DND-41 (cell line): ENCODE results near the gene SLC12A7.

Experiments used
- ATAC-seq: fragments of 200-7000 bp; cut with Tn5 transposase; 3 replicates; pipeline ENCODE4 v1.9.1; 2021; ENCODE audit warnings: low read depth; ENCODE audit not compliant: insufficient read depth
- DNase-seq: peaks from one replicate; pipeline ENCODE4 v3.0.0-alpha.2; 2020
- H2AFZ ChIP-seq: 2 replicates; pipeline ENCODE4 v1.6.0; 2012; ENCODE audit warnings: low read depth, low read length
- H3K27ac ChIP-seq: 2 replicates; pipeline ENCODE4 v1.5.1; 2012; ENCODE audit warnings: low read length, inconsistent platforms
- H3K27me3 ChIP-seq: fragments of 200-600 bp; sonication (generic); 2 replicates; pipeline ENCODE4 v1.6.0; 2012; ENCODE audit warnings: low read length, mild to moderate bottlenecking, inconsistent platforms; ENCODE audit not compliant: insufficient read depth, poor library complexity
- H3K36me3 ChIP-seq: 2 replicates; pipeline ENCODE4 v1.5.1; 2012; ENCODE audit warnings: low read length, inconsistent platforms; ENCODE audit not compliant: insufficient read depth
- H3K4me1 ChIP-seq: 2 replicates; pipeline ENCODE4 v1.5.1; 2012; ENCODE audit warnings: mild to moderate bottlenecking, low read length; ENCODE audit not compliant: insufficient read depth
- H3K4me2 ChIP-seq: 2 replicates; pipeline ENCODE4 v1.6.0; 2012; ENCODE audit warnings: mild to moderate bottlenecking, moderate library complexity, low read length, inconsistent platforms; ENCODE audit not compliant: insufficient read depth
- H3K4me3 ChIP-seq, 2 experiments: fragments of 200-600 bp in 1 of 2; shearing (Covaris generic) in 1 of 2; 2 replicates each; pipeline ENCODE4 v1.5.1; 2012 to 2016; ENCODE audit warnings: inconsistent platforms in 2 of 2, low read length in 2 of 2, mild to moderate bottlenecking in 2 of 2, low read depth in 1 of 2, moderate library complexity in 1 of 2
- H3K79me2 ChIP-seq: 2 replicates; pipeline ENCODE4 v1.6.0; 2012; ENCODE audit warnings: low read length, inconsistent platforms; ENCODE audit not compliant: insufficient read depth
- H3K9ac ChIP-seq: 2 replicates; pipeline ENCODE4 v1.6.0; 2012; ENCODE audit warnings: low read depth, mild to moderate bottlenecking, inconsistent platforms, low read length, moderate library complexity
- H3K9me3 ChIP-seq: 2 replicates; pipeline ENCODE4 v1.5.1; 2012; ENCODE audit warnings: low read length, moderate library complexity, mild to moderate bottlenecking, inconsistent platforms; ENCODE audit not compliant: insufficient read depth, severe bottlenecking
- H4K20me1 ChIP-seq: 2 replicates; pipeline ENCODE4 v1.6.0; 2012; ENCODE audit warnings: low read length; ENCODE audit not compliant: insufficient read depth
- EZH2 ChIP-seq: IDR thresholded peaks from 3 replicates; pipeline ENCODE4 v1.6.1; 2012; ENCODE audit warnings: borderline replicate concordance, low read depth, mild to moderate bottlenecking, moderate library complexity, low read length, inconsistent platforms; ENCODE audit not compliant: severe bottlenecking
- TF ChIP-seq, protein P1 (sequence below): IDR thresholded peaks from 2 replicates; pipeline ENCODE4 v1.5.1; 2012; ENCODE audit warnings: borderline replicate concordance, low read length, moderate library complexity, mild to moderate bottlenecking; ENCODE audit not compliant: poor library complexity, severe bottlenecking; ENCODE audit errors: extremely low read depth

Gene SLC12A7

DNA sequence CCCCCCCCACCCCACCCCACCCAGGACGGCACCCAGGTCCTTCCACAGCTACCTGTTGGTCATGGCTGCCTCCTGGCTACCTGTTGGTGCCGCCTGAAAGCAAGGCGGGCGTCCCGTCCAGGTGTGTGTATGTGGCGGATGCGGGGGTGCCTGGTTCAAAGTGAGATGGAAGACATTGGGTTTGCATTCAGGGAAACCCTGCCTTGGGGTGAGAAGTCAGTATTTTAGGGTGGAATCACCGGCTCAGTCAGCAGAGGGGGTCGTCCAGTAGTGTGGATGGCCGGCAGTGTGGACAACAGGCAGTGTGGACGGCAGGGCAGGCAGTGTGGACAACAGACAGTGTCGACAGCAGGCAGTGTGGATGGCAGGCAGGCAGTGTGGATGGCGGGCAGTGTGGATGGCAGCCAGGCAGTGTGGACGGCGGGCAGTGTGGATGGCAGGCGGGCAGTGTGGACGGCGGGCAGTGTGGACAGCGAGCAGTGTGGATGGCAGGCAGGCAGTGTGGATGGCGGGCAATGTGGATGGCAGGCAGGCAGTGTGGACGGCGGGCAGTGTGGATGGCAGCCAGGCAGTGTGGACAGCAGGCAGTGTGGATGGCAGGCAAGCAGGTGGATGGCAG is 75.2 kb downstream of the SLC12A7 start:
- no peaks in the 10 kb centered on the region for H3K4me1 ChIP-seq
- no peak overlapping the region for H3K9ac ChIP-seq
- no peak overlapping the region for H3K27ac ChIP-seq
- H3K4me3 ChIP-seq: no peak overlapping the region
- no peak overlapping the region for H3K4me2 ChIP-seq
- no peak for ATAC-seq
- DNase-seq: no peak
- peaks cover 2% of the 10 kb centered on the region; the same call in 1 of the 2 replicates for H3K79me2 ChIP-seq
- H3K36me3 ChIP-seq: peaks cover 71% of the 10 kb centered on the region
- peaks cover 14% of the 10 kb centered on the region for H3K9me3 ChIP-seq
- TF ChIP-seq, protein P1, sequence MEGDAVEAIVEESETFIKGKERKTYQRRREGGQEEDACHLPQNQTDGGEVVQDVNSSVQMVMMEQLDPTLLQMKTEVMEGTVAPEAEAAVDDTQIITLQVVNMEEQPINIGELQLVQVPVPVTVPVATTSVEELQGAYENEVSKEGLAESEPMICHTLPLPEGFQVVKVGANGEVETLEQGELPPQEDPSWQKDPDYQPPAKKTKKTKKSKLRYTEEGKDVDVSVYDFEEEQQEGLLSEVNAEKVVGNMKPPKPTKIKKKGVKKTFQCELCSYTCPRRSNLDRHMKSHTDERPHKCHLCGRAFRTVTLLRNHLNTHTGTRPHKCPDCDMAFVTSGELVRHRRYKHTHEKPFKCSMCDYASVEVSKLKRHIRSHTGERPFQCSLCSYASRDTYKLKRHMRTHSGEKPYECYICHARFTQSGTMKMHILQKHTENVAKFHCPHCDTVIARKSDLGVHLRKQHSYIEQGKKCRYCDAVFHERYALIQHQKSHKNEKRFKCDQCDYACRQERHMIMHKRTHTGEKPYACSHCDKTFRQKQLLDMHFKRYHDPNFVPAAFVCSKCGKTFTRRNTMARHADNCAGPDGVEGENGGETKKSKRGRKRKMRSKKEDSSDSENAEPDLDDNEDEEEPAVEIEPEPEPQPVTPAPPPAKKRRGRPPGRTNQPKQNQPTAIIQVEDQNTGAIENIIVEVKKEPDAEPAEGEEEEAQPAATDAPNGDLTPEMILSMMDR: no peak
- TF ChIP-seq EZH2: no peak
- peaks cover 15% of the 10 kb centered on the region for H4K20me1 ChIP-seq
- no peak overlapping the region for H2AFZ ChIP-seq
- no peaks in the 10 kb centered on the region for H3K27me3 ChIP-seq

DNA sequence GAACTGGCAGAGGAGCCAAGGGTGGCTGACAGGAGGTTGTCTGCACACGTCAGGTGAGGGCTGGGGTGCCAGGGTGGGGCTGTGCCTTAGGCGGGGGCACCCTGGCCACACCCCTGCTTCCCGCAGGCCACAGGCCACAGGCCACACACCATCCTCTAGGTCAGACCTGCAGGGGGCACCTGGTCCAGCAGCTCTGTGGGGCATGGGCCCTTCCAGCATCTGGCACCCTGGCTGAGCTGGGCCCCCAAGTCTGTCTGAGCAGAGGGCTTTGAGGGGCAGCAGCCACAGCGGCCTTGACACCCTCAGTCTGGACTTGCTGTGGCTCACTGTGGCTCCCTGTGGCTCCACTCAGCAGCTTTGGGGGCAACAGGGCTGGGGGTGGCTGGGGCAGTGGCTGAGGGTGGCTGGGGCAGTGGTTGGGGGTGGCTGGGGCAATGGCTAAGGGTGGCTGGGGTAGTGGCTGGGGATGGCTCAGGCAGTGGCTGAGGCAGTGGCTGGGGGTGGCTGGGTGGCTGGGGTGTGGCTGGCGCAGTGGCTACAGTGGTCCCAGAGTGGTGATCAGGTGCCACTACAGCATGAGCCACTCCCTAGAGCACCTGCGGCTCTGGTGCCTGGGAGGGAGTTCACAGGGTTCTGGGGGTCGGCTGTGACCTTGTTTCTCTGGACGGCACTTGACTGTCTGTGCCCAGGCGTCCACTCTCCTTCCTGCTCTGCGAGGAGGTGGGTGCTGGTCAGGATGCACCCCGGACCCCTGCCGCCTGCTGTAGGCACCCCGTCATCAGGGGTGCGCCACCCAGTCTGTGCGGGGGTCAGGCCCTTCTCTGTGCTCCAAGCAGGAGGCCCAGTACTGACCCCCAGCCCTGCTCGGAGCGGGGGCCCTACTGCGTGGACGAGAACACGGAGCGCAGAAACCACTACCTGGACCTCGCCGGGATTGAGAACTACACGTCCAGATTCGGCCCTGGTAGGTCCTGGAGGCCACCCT is 76.2 kb downstream of the SLC12A7 start:
- DNase-seq: no peak
- H3K4me2 ChIP-seq: no peak overlapping the region
- TF ChIP-seq EZH2: no peak
- TF ChIP-seq, protein P1: no peak
- peaks cover 71% of the 10 kb centered on the region for H3K36me3 ChIP-seq
- peaks cover 24% of the 10 kb centered on the region for H4K20me1 ChIP-seq
- no peaks in the 10 kb centered on the region for H3K27me3 ChIP-seq
- H3K79me2 ChIP-seq: peaks cover 7% of the 10 kb centered on the region; the same call in 1 of the 2 replicates
- H3K9me3 ChIP-seq: peaks cover 9% of the 10 kb centered on the region
- H3K4me3 ChIP-seq: no peak overlapping the region
- H2AFZ ChIP-seq: no peak overlapping the region
- no peaks in the 10 kb centered on the region for H3K4me1 ChIP-seq
- no peak overlapping the region for H3K27ac ChIP-seq
- H3K9ac ChIP-seq: no peak overlapping the region
- no peak for ATAC-seq

GRCh38 chr5:1034986-1035385 is 76.9 kb downstream of the SLC12A7 start:
- ATAC-seq: no peak
- H3K4me2 ChIP-seq: no peak overlapping the region
- peaks cover 7% of the 10 kb centered on the region for H3K9me3 ChIP-seq
- H3K27me3 ChIP-seq: no peaks in the 10 kb centered on the region
- peaks cover 66% of the 10 kb centered on the region for H3K36me3 ChIP-seq
- no peak overlapping the region for H3K4me3 ChIP-seq
- no peak for DNase-seq
- H4K20me1 ChIP-seq: peaks cover 31% of the 10 kb centered on the region
- H3K9ac ChIP-seq: no peak overlapping the region
- no peak overlapping the region for H3K27ac ChIP-seq
- peaks cover 14% of the 10 kb centered on the region; the same call in 1 of the 2 replicates for H3K79me2 ChIP-seq
- H2AFZ ChIP-seq: no peak overlapping the region
- H3K4me1 ChIP-seq: no peaks in the 10 kb centered on the region
- TF ChIP-seq EZH2: no peak
- TF ChIP-seq, protein P1: no peak
